SK-N-SH treated with all-trans-retinoic acid at 6 μM for 48 hours (cell line): ENCODE data around the gene CEP78.

Experiments
- ARNTL ChIP-seq: fragments of 450-650 bp; formaldehyde crosslinking; IDR thresholded peaks from 2 replicates; pipeline ENCODE4 v1.5.0; 2020; ENCODE audit warnings: low read depth, mild to moderate bottlenecking, moderate library complexity, borderline replicate concordance
- PATZ1 ChIP-seq: fragments of 250-450 bp; sonication (Bioruptor Pico); IDR thresholded peaks from 2 replicates; pipeline ENCODE4 v1.8.0; 2020; ENCODE audit warnings: mild to moderate bottlenecking, moderate library complexity, borderline replicate concordance
- TCF4 ChIP-seq: fragments of 250-450 bp; sonication (Bioruptor Pico); IDR thresholded peaks from 2 replicates; pipeline ENCODE4 v1.8.0; 2021; ENCODE audit warnings: mild to moderate bottlenecking, moderate library complexity, borderline replicate concordance
- TOX ChIP-seq: fragments of 250-450 bp; sonication (Bioruptor Pico); IDR thresholded peaks from 2 replicates; pipeline ENCODE4 v1.8.0; 2021; ENCODE audit warnings: mild to moderate bottlenecking, moderate library complexity, borderline replicate concordance
- ZFP3 ChIP-seq: fragments of 250-450 bp; sonication (Bioruptor Pico); IDR thresholded peaks from 2 replicates; pipeline ENCODE4 v1.5.0; 2020; ENCODE audit warnings: mild to moderate bottlenecking, moderate library complexity
- ZFP30 ChIP-seq: fragments of 450-650 bp; formaldehyde crosslinking; IDR thresholded peaks from 2 replicates; pipeline ENCODE4 v1.5.0; 2022; ENCODE audit warnings: mild to moderate bottlenecking, moderate library complexity
- TF ChIP-seq, protein P1 (sequence below): fragments of 250-450 bp; sonication (Bioruptor Pico); IDR thresholded peaks from 2 replicates; pipeline ENCODE4 v1.5.1; 2020; ENCODE audit warnings: low read depth, mild to moderate bottlenecking, moderate library complexity

- TF ChIP-seq ZFP30 (CRISPR knock-in tag) (no peak), TOX (no peak), PATZ1 (CRISPR knock-in tag) (no peak), TCF4 (CRISPR knock-in tag) (no peak), ARNTL (CRISPR knock-in tag) (no peak), ZFP3 (CRISPR knock-in tag) (no peak)
- TF ChIP-seq, protein P1, sequence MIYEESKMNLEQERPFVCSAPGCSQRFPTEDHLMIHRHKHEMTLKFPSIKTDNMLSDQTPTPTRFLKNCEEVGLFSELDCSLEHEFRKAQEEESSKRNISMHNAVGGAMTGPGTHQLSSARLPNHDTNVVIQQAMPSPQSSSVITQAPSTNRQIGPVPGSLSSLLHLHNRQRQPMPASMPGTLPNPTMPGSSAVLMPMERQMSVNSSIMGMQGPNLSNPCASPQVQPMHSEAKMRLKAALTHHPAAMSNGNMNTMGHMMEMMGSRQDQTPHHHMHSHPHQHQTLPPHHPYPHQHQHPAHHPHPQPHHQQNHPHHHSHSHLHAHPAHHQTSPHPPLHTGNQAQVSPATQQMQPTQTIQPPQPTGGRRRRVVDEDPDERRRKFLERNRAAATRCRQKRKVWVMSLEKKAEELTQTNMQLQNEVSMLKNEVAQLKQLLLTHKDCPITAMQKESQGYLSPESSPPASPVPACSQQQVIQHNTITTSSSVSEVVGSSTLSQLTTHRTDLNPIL: no peak
Observed at GRCh38 chr9:78187763-78188484, 48.0 kb upstream of the CEP78 start.
